Measurements from ENCODE around the gene MYO1D. TPM values are rescaled to one million over a fixed set of nuclear protein-coding genes. Genes with fewer than 3 reads are reported as not detected.

Gene MYO1D
- total RNA-seq, 1 experiment from 2014 or later: 206 TPM

- peaks cover 18% of the 10 kb centered on the region for H3K36me3 Mint-ChIP-seq (ENCODE audit: insufficient read depth, unreplicated experiment)
- Histone ChIP-seq H3K27me3 (replicated peaks; ENCODE audit: control insufficient read depth, insufficient read depth, low read length) (no peaks in the 10 kb centered on the region), H3K9me3 (no peaks in the 10 kb centered on the region), H3K4me3 (ENCODE audit: low read depth, low read length) (no peak overlapping the region), H3K4me1 (peaks cover 16% of the 10 kb centered on the region), H3K36me3 (ENCODE audit: control insufficient read depth, insufficient read depth, low read length) (no peaks in the 10 kb centered on the region)
- H3K4me3 Mint-ChIP-seq (ENCODE audit: unreplicated experiment): no peak overlapping the region
- no peaks in the 10 kb centered on the region for H3K27me3 Mint-ChIP-seq (ENCODE audit: insufficient read depth, unreplicated experiment)
- no peak for TF ChIP-seq CTCF (IDR thresholded peaks at IDR 0.05; ENCODE audit: insufficient read depth in 1 of 2, low read depth in 1 of 2, low read length in 1 of 2, severe bottlenecking in 1 of 2, unreplicated experiment in 1 of 2)
- CTCF ChIA-PET: no interaction called here
- H3K4me1 Mint-ChIP-seq (ENCODE audit: low read depth, unreplicated experiment): peaks cover 24% of the 10 kb centered on the region
- POLR2A ChIA-PET: interaction anchor here (0.7 kb wide), 1 partner anchor 22 kb away, joined by 6 read pairs; no protein-coding TSS in a partner anchor
- BruUV-seq (replicated peaks): no TSS peak
- no peaks in the 10 kb centered on the region for H3K9me3 Mint-ChIP-seq (ENCODE audit: unreplicated experiment)
- H3K27ac Mint-ChIP-seq (ENCODE audit: unreplicated experiment): no peak overlapping the region
- DNase-seq: no peak
- intact Hi-C loops (cut with micrococcal nuclease; ENCODE audit: unreplicated experiment): no loop called here
Measured at GRCh38 chr17:32810690-32811089, 66.2 kb downstream of the MYO1D start.

- DNase-seq: no peak
- Mint-ChIP-seq H3K4me1 (ENCODE audit: low read depth, unreplicated experiment) (peaks cover 12% of the 10 kb centered on the region), H3K27ac (ENCODE audit: unreplicated experiment) (no peak overlapping the region), H3K36me3 (ENCODE audit: insufficient read depth, unreplicated experiment) (peaks cover 4% of the 10 kb centered on the region), H3K4me3 (ENCODE audit: unreplicated experiment) (no peak overlapping the region), H3K9me3 (ENCODE audit: unreplicated experiment) (no peaks in the 10 kb centered on the region), H3K27me3 (ENCODE audit: insufficient read depth, unreplicated experiment) (no peaks in the 10 kb centered on the region)
- Histone ChIP-seq H3K4me3 (ENCODE audit: low read depth, low read length) (no peak overlapping the region), H3K9me3 (no peaks in the 10 kb centered on the region), H3K36me3 (ENCODE audit: control insufficient read depth, insufficient read depth, low read length) (no peaks in the 10 kb centered on the region), H3K4me1 (peaks cover 19% of the 10 kb centered on the region), H3K27me3 (replicated peaks; ENCODE audit: control insufficient read depth, insufficient read depth, low read length) (no peaks in the 10 kb centered on the region)
- POLR2A ChIA-PET: no interaction called here
- no TSS peak for BruUV-seq (replicated peaks)
- intact Hi-C loops (cut with micrococcal nuclease; ENCODE audit: unreplicated experiment): no loop called here
- no peak for TF ChIP-seq CTCF (IDR thresholded peaks at IDR 0.05; ENCODE audit: insufficient read depth in 1 of 2, low read depth in 1 of 2, low read length in 1 of 2, severe bottlenecking in 1 of 2, unreplicated experiment in 1 of 2)
- CTCF ChIA-PET: interaction anchor here (0.6 kb wide), 1 partner anchor 251 kb away, joined by 3 read pairs; no protein-coding TSS in a partner anchor
Measured at GRCh38 chr17:32807577-32807976, 69.3 kb downstream of the MYO1D start.

GRCh38 chr17:32806646-32807045 is 70.3 kb downstream of the MYO1D start:
- Mint-ChIP-seq H3K4me1 (ENCODE audit: low read depth, unreplicated experiment) (peaks cover 12% of the 10 kb centered on the region), H3K9me3 (ENCODE audit: unreplicated experiment) (no peaks in the 10 kb centered on the region), H3K36me3 (ENCODE audit: insufficient read depth, unreplicated experiment) (peaks cover 3% of the 10 kb centered on the region), H3K27ac (ENCODE audit: unreplicated experiment) (no peak overlapping the region), H3K27me3 (ENCODE audit: insufficient read depth, unreplicated experiment) (no peaks in the 10 kb centered on the region), H3K4me3 (ENCODE audit: unreplicated experiment) (no peak overlapping the region)
- intact Hi-C loops (cut with micrococcal nuclease; ENCODE audit: unreplicated experiment): no loop called here
- H3K36me3 ChIP-seq (ENCODE audit: control insufficient read depth, insufficient read depth, low read length): no peaks in the 10 kb centered on the region
- H3K9me3 ChIP-seq: no peaks in the 10 kb centered on the region
- H3K27me3 ChIP-seq (replicated peaks; ENCODE audit: control insufficient read depth, insufficient read depth, low read length): no peaks in the 10 kb centered on the region
- TF ChIP-seq CTCF (IDR thresholded peaks at IDR 0.05; ENCODE audit: insufficient read depth in 1 of 2, low read depth in 1 of 2, low read length in 1 of 2, severe bottlenecking in 1 of 2, unreplicated experiment in 1 of 2): no peak
- POLR2A ChIA-PET: interaction anchor here (1.2 kb wide), 1 partner anchor 71 kb away, joined by 3 read pairs; no protein-coding TSS in a partner anchor
- no peak for DNase-seq
- no peak overlapping the region for H3K4me3 ChIP-seq (ENCODE audit: low read depth, low read length)
- no TSS peak for BruUV-seq (replicated peaks)
- H3K4me1 ChIP-seq: peaks cover 19% of the 10 kb centered on the region
- CTCF ChIA-PET: interaction anchor here (1.3 kb wide), 1 partner anchor 70 kb away, joined by 5 read pairs; the partner anchor contains the start of gene MYO1D
